Measurements from ENCODE around the gene ENTPD6.

- TF ChIP-seq CTCF (IDR thresholded peaks at IDR 0.05; ENCODE audit: poor library complexity) (no peak), EZH2phosphoT487 (IDR thresholded peaks at IDR 0.05; ENCODE audit: low read depth, severe bottlenecking, unreplicated experiment) (no peak)
Observed at GRCh38 chr20:25218109-25218486, 22.6 kb downstream of the ENTPD6 start.
